NB4 (cell line): ENCODE measurements around the gene ESF1.

ENCODE experiments used
- MYC ChIP-seq: IDR thresholded peaks from 2 replicates; pipeline ENCODE4 v1.6.1; 2011; ENCODE audit warnings: low read depth, low read length
- TF ChIP-seq, protein P1 (sequence below): IDR thresholded peaks from one replicate; pipeline ENCODE4 v1.5.1; 2012; ENCODE audit warnings: low read depth, low read length

DNA sequence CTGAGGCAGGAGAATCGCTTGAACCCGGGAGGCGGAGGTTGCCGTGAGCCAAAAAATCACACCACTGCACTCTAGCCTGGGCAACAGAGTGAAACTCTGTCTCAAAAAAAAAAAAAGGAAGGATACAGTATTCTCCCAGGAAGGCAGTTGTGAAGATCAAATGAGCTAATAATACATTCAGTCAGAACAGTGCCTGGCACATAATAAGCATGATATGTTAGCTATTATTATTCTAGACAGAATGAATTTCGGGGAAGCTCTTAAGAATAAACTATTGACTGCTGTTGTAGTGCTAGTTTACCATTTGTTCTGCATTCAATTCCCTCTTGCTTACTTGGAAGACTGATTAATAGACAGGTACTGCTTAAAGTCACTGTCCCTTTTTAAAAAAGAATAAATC is 40.7 kb upstream of the ESF1 start:
- TF ChIP-seq MYC: no peak
- TF ChIP-seq, protein P1, sequence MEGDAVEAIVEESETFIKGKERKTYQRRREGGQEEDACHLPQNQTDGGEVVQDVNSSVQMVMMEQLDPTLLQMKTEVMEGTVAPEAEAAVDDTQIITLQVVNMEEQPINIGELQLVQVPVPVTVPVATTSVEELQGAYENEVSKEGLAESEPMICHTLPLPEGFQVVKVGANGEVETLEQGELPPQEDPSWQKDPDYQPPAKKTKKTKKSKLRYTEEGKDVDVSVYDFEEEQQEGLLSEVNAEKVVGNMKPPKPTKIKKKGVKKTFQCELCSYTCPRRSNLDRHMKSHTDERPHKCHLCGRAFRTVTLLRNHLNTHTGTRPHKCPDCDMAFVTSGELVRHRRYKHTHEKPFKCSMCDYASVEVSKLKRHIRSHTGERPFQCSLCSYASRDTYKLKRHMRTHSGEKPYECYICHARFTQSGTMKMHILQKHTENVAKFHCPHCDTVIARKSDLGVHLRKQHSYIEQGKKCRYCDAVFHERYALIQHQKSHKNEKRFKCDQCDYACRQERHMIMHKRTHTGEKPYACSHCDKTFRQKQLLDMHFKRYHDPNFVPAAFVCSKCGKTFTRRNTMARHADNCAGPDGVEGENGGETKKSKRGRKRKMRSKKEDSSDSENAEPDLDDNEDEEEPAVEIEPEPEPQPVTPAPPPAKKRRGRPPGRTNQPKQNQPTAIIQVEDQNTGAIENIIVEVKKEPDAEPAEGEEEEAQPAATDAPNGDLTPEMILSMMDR: no peak
